Measurements from ENCODE around the gene CLBA1. TPM values are rescaled to one million over a fixed set of nuclear protein-coding genes. Genes with fewer than 3 reads are reported as not detected.

CLBA1 gene
- total and polyA plus RNA-seq, 2 experiments from 2014 or later, result 1.6 to 1.8 TPM

DNA sequence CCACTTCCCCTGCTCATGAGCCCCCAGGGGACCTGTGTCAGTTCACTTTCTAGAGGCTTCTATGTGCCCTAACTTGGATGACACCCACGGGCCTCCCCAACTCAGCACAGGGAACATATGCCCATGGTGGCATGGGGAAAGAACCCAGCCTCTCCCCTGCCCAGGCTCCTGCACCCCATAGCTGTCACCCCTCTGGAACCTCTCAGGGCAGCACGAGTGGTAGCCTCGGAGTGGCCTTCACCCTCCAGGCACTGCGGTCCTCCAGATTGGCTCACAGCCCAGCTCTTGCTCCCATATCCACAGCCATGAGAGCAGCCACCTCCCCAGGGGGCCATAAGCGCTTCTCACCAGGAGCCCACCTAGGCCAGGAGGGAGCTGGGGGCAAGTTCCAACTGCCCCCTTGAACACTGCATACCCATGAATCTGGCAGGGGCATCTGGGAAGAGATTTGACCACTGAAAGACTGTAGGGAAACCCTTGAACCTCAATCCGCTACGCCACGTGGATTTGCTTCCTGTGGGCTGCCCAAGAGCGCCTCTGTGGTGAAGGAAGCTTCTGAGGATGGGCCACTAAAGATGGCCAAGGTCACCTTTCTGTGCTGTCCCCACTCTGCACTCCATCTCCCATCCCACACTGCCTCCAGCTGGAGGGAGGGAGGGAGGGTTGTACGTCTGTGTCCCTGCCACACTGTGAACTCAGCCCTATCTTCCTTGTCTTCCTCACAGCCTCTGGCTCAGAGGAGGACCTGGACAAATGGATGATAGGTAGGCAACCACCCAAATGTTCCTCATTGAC lies 49.0 kb upstream of the CLBA1 start:
- Histone ChIP-seq H3K9me2 (ENCODE audit: insufficient read depth) (no peaks in the 10 kb centered on the region), H4K20me1 (replicated peaks; ENCODE audit: insufficient read depth) (no peaks in the 10 kb centered on the region), H3K4me1 (ENCODE audit: insufficient read depth) (peaks cover 3% of the 10 kb centered on the region; the same call in 1 of the 2 replicates), H2AFZ (no peak overlapping the region), H3F3A (replicated peaks; ENCODE audit: low read depth) (no peaks in the 10 kb centered on the region), H3K4me3 (no peak overlapping the region), H3K36me3 (ENCODE audit: insufficient read depth) (no peaks in the 10 kb centered on the region), H3K4me2 (no peak overlapping the region), H3K79me2 (replicated peaks; ENCODE audit: insufficient read depth) (no peaks in the 10 kb centered on the region), H3K27me3 (ENCODE audit: insufficient read depth) (peaks cover 60% of the 10 kb centered on the region), H3K27ac (ENCODE audit: low read depth) (no peak overlapping the region)
- DNase-seq (ENCODE audit: low spot score) (no peak), ATAC-seq (no peak)
- Mint-ChIP-seq H3K9me3 (peaks cover 7% of the 10 kb centered on the region; the same call in 1 of the 3 replicates), H3K36me3 (ENCODE audit: low read depth) (peaks cover 3% of the 10 kb centered on the region; the same call in 1 of the 3 replicates), H3K27me3 (ENCODE audit: insufficient read depth, low read depth, poor library complexity) (peaks cover 58% of the 10 kb centered on the region), H3K4me3 (no peak overlapping the region), H3K27ac (no peak overlapping the region), H3K4me1 (no peaks in the 10 kb centered on the region; the same call in 2 of the 3 replicates)
- no peak for TF ChIP-seq POLR2AphosphoS5 (IDR thresholded peaks at IDR 0.05; ENCODE audit: low read depth)
- TF ChIP-seq STAT1 (IDR thresholded peaks at IDR 0.05; ENCODE audit: unreplicated experiment), result no peak
- TF ChIP-seq, protein P1, sequence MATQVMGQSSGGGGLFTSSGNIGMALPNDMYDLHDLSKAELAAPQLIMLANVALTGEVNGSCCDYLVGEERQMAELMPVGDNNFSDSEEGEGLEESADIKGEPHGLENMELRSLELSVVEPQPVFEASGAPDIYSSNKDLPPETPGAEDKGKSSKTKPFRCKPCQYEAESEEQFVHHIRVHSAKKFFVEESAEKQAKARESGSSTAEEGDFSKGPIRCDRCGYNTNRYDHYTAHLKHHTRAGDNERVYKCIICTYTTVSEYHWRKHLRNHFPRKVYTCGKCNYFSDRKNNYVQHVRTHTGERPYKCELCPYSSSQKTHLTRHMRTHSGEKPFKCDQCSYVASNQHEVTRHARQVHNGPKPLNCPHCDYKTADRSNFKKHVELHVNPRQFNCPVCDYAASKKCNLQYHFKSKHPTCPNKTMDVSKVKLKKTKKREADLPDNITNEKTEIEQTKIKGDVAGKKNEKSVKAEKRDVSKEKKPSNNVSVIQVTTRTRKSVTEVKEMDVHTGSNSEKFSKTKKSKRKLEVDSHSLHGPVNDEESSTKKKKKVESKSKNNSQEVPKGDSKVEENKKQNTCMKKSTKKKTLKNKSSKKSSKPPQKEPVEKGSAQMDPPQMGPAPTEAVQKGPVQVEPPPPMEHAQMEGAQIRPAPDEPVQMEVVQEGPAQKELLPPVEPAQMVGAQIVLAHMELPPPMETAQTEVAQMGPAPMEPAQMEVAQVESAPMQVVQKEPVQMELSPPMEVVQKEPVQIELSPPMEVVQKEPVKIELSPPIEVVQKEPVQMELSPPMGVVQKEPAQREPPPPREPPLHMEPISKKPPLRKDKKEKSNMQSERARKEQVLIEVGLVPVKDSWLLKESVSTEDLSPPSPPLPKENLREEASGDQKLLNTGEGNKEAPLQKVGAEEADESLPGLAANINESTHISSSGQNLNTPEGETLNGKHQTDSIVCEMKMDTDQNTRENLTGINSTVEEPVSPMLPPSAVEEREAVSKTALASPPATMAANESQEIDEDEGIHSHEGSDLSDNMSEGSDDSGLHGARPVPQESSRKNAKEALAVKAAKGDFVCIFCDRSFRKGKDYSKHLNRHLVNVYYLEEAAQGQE (IDR thresholded peaks at IDR 0.05; ENCODE audit: unreplicated experiment), result no peak
- TF ChIP-seq EZH2 (IDR thresholded peaks at IDR 0.05; ENCODE audit: low read depth, unreplicated experiment), result no peak
- no peak for TF ChIP-seq EZH2phosphoT487 (IDR thresholded peaks at IDR 0.05; ENCODE audit: unreplicated experiment)
- TF ChIP-seq JUNB (IDR thresholded peaks at IDR 0.05; ENCODE audit: unreplicated experiment), result no peak
- TF ChIP-seq, protein P2, sequence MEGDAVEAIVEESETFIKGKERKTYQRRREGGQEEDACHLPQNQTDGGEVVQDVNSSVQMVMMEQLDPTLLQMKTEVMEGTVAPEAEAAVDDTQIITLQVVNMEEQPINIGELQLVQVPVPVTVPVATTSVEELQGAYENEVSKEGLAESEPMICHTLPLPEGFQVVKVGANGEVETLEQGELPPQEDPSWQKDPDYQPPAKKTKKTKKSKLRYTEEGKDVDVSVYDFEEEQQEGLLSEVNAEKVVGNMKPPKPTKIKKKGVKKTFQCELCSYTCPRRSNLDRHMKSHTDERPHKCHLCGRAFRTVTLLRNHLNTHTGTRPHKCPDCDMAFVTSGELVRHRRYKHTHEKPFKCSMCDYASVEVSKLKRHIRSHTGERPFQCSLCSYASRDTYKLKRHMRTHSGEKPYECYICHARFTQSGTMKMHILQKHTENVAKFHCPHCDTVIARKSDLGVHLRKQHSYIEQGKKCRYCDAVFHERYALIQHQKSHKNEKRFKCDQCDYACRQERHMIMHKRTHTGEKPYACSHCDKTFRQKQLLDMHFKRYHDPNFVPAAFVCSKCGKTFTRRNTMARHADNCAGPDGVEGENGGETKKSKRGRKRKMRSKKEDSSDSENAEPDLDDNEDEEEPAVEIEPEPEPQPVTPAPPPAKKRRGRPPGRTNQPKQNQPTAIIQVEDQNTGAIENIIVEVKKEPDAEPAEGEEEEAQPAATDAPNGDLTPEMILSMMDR (conservative IDR thresholded peaks at IDR 0.05; ENCODE audit: low read depth in 2 of 2), result peak in 1 of 2 experiments; percentile 23; a peak in 1 of 4 replicates

GRCh38 chr14:104937161-104937560 lies 48.4 kb upstream of the CLBA1 start:
- Histone ChIP-seq H3K4me2 (no peak overlapping the region), H3K27ac (ENCODE audit: low read depth) (no peak overlapping the region), H3K4me3 (no peak overlapping the region), H3K9me2 (ENCODE audit: insufficient read depth) (no peaks in the 10 kb centered on the region), H3F3A (replicated peaks; ENCODE audit: low read depth) (no peaks in the 10 kb centered on the region), H3K36me3 (ENCODE audit: insufficient read depth) (no peaks in the 10 kb centered on the region), H3K4me1 (ENCODE audit: insufficient read depth) (peaks cover 2% of the 10 kb centered on the region; the same call in 1 of the 2 replicates), H3K79me2 (replicated peaks; ENCODE audit: insufficient read depth) (no peaks in the 10 kb centered on the region), H4K20me1 (replicated peaks; ENCODE audit: insufficient read depth) (no peaks in the 10 kb centered on the region), H3K27me3 (ENCODE audit: insufficient read depth) (peaks cover 54% of the 10 kb centered on the region), H2AFZ (no peak overlapping the region)
- Mint-ChIP-seq H3K9me3 (peaks cover 7% of the 10 kb centered on the region; the same call in 1 of the 3 replicates), H3K4me3 (no peak overlapping the region), H3K27me3 (ENCODE audit: insufficient read depth, low read depth, poor library complexity) (peaks cover 52% of the 10 kb centered on the region), H3K4me1 (no peaks in the 10 kb centered on the region; the same call in 2 of the 3 replicates), H3K27ac (no peak overlapping the region), H3K36me3 (ENCODE audit: low read depth) (peaks cover 3% of the 10 kb centered on the region; the same call in 1 of the 3 replicates)
- DNase-seq (ENCODE audit: low spot score) (no peak), ATAC-seq (no peak)
- TF ChIP-seq NANOG (IDR thresholded peaks at IDR 0.05; ENCODE audit: borderline replicate concordance), result no peak
- no peak for TF ChIP-seq POLR2AphosphoS5 (IDR thresholded peaks at IDR 0.05; ENCODE audit: low read depth)
- no peak for TF ChIP-seq ETS1 (IDR thresholded peaks at IDR 0.05)
- TF ChIP-seq EZH2 (IDR thresholded peaks at IDR 0.05; ENCODE audit: low read depth, unreplicated experiment), result no peak
- TF ChIP-seq ZNF331 (CRISPR knock-in tag; IDR thresholded peaks at IDR 0.05; ENCODE audit: low read depth), result no peak
- TF ChIP-seq, protein P1 (IDR thresholded peaks at IDR 0.05; ENCODE audit: unreplicated experiment), result no peak

Measured in GM23338 (cell line).